Measurements from ENCODE around the gene PCP2. TPM values are rescaled to one million over a fixed set of nuclear protein-coding genes. Genes with fewer than 3 reads are reported as not detected.

PCP2 gene
- total RNA-seq, 1 donor from 2014 or later, result 0.34 TPM

GRCh38 chr19:7672522-7672921, 39.0 kb upstream of the PCP2 start:
- H3K4me3 Mint-ChIP-seq, result no peak overlapping the region
- H3K27me3 Mint-ChIP-seq (ENCODE audit: insufficient read depth), result peaks cover 55% of the 10 kb centered on the region
- no peaks in the 10 kb centered on the region for H3K36me3 Mint-ChIP-seq (ENCODE audit: low read depth)
- no peaks in the 10 kb centered on the region for H3K9me3 Mint-ChIP-seq
- intact Hi-C loops (cut with micrococcal nuclease), result no loop called here
- DNase-seq (ENCODE audit: low spot score), result no peak
- H3K4me1 Mint-ChIP-seq (ENCODE audit: low read depth), result peaks cover 28% of the 10 kb centered on the region
- H3K27ac Mint-ChIP-seq, result no peak overlapping the region

GRCh38 chr19:7670790-7671189, 37.3 kb upstream of the PCP2 start:
- peak overlapping the region; percentile 30 for H3K4me3 Mint-ChIP-seq
- H3K4me1 Mint-ChIP-seq (ENCODE audit: low read depth), result peaks cover 16% of the 10 kb centered on the region
- intact Hi-C loops (cut with micrococcal nuclease), result no loop called here
- peaks cover 41% of the 10 kb centered on the region for H3K27me3 Mint-ChIP-seq (ENCODE audit: insufficient read depth)
- H3K36me3 Mint-ChIP-seq (ENCODE audit: low read depth), result no peaks in the 10 kb centered on the region
- no peak for DNase-seq (ENCODE audit: low spot score)
- H3K9me3 Mint-ChIP-seq, result no peaks in the 10 kb centered on the region
- no peak overlapping the region for H3K27ac Mint-ChIP-seq

- Mint-ChIP-seq H3K36me3 (ENCODE audit: low read depth) (no peaks in the 10 kb centered on the region), H3K27ac (no peak overlapping the region), H3K9me3 (no peaks in the 10 kb centered on the region), H3K4me1 (ENCODE audit: low read depth) (peaks cover 13% of the 10 kb centered on the region), H3K4me3 (peak overlapping the region; percentile 30), H3K27me3 (ENCODE audit: insufficient read depth) (peaks cover 41% of the 10 kb centered on the region)
- intact Hi-C loops (cut with micrococcal nuclease), result no loop called here
- DNase-seq (ENCODE audit: low spot score), result peak; percentile 11
Observed at GRCh38 chr19:7670150-7670783, 36.7 kb upstream of the PCP2 start.

- H3K4me3 Mint-ChIP-seq, result no peak overlapping the region
- peaks cover 12% of the 10 kb centered on the region for H3K4me1 Mint-ChIP-seq (ENCODE audit: low read depth)
- H3K9me3 Mint-ChIP-seq, result no peaks in the 10 kb centered on the region
- DNase-seq (ENCODE audit: low spot score), result no peak
- no peak overlapping the region for H3K27ac Mint-ChIP-seq
- peaks cover 41% of the 10 kb centered on the region for H3K27me3 Mint-ChIP-seq (ENCODE audit: insufficient read depth)
- intact Hi-C loops (cut with micrococcal nuclease), result no loop called here
- H3K36me3 Mint-ChIP-seq (ENCODE audit: low read depth), result no peaks in the 10 kb centered on the region
Observed at GRCh38 chr19:7669641-7670040, 36.1 kb upstream of the PCP2 start.

- no peak within 1 kb of the TSS for H3K27ac Mint-ChIP-seq
- intact Hi-C loops (cut with micrococcal nuclease), result no loop called here
- DNase-seq (ENCODE audit: low spot score), result no peak
- peaks cover 33% of the 10 kb centered on the region for H3K27me3 Mint-ChIP-seq (ENCODE audit: insufficient read depth)
- no peaks in the 10 kb centered on the region for H3K36me3 Mint-ChIP-seq (ENCODE audit: low read depth)
- H3K9me3 Mint-ChIP-seq, result no peaks in the 10 kb centered on the region
- H3K4me3 Mint-ChIP-seq, result no peak within 1 kb of the TSS
- H3K4me1 Mint-ChIP-seq (ENCODE audit: low read depth), result peaks cover 4% of the 10 kb centered on the region
Observed at GRCh38 chr19:7668842-7669241, 35.3 kb upstream of the PCP2 start, which contains the start of gene RETN. Gene RETN (plus strand): TSS chr19:7669049. CDS start chr19:7669327, 278 bp downstream.

GRCh38 chr19:7665076-7665475, 31.6 kb upstream of the PCP2 start:
- Mint-ChIP-seq H3K27ac (no peak overlapping the region), H3K36me3 (ENCODE audit: low read depth) (no peaks in the 10 kb centered on the region), H3K4me3 (no peak overlapping the region), H3K4me1 (ENCODE audit: low read depth) (peaks cover 4% of the 10 kb centered on the region), H3K27me3 (ENCODE audit: insufficient read depth) (peaks cover 8% of the 10 kb centered on the region), H3K9me3 (no peaks in the 10 kb centered on the region)
- intact Hi-C loops (cut with micrococcal nuclease), result no loop called here
- DNase-seq (ENCODE audit: low spot score), result no peak

- Mint-ChIP-seq H3K27me3 (ENCODE audit: insufficient read depth) (peaks cover 4% of the 10 kb centered on the region), H3K4me3 (no peak overlapping the region), H3K27ac (no peak overlapping the region), H3K36me3 (ENCODE audit: low read depth) (no peaks in the 10 kb centered on the region), H3K4me1 (ENCODE audit: low read depth) (no peaks in the 10 kb centered on the region), H3K9me3 (no peaks in the 10 kb centered on the region)
- intact Hi-C loops (cut with micrococcal nuclease), result no loop called here
- no peak for DNase-seq (ENCODE audit: low spot score)
Observed at GRCh38 chr19:7663706-7664105, 30.2 kb upstream of the PCP2 start.

GRCh38 chr19:7662657-7663056, 29.1 kb upstream of the PCP2 start:
- no peak overlapping the region for H3K27ac Mint-ChIP-seq
- H3K4me1 Mint-ChIP-seq (ENCODE audit: low read depth), result peaks cover 8% of the 10 kb centered on the region
- H3K27me3 Mint-ChIP-seq (ENCODE audit: insufficient read depth), result no peaks in the 10 kb centered on the region
- H3K9me3 Mint-ChIP-seq, result no peaks in the 10 kb centered on the region
- no peak overlapping the region for H3K4me3 Mint-ChIP-seq
- H3K36me3 Mint-ChIP-seq (ENCODE audit: low read depth), result no peaks in the 10 kb centered on the region
- intact Hi-C loops (cut with micrococcal nuclease), result no loop called here
- DNase-seq (ENCODE audit: low spot score), result no peak

GRCh38 chr19:7661744-7662538, 28.4 kb upstream of the PCP2 start:
- Mint-ChIP-seq H3K36me3 (ENCODE audit: low read depth) (no peaks in the 10 kb centered on the region), H3K27ac (no peak overlapping the region), H3K4me3 (no peak overlapping the region), H3K4me1 (ENCODE audit: low read depth) (peaks cover 15% of the 10 kb centered on the region), H3K27me3 (ENCODE audit: insufficient read depth) (peaks cover 2% of the 10 kb centered on the region), H3K9me3 (no peaks in the 10 kb centered on the region)
- intact Hi-C loops (cut with micrococcal nuclease), result no loop called here
- DNase-seq (ENCODE audit: low spot score), result no peak

GRCh38 chr19:7658219-7658686, 24.7 kb upstream of the PCP2 start:
- H3K27ac Mint-ChIP-seq, result peak overlapping the region; percentile 58
- peak; percentile 55 for DNase-seq (ENCODE audit: low spot score)
- intact Hi-C loops (cut with micrococcal nuclease), result no loop called here
- H3K4me1 Mint-ChIP-seq (ENCODE audit: low read depth), result peaks cover 19% of the 10 kb centered on the region
- H3K27me3 Mint-ChIP-seq (ENCODE audit: insufficient read depth), result peaks cover 2% of the 10 kb centered on the region
- H3K36me3 Mint-ChIP-seq (ENCODE audit: low read depth), result no peaks in the 10 kb centered on the region
- peak overlapping the region; percentile 50 for H3K4me3 Mint-ChIP-seq
- no peaks in the 10 kb centered on the region for H3K9me3 Mint-ChIP-seq

GRCh38 chr19:7657131-7657751, 23.7 kb upstream of the PCP2 start:
- Mint-ChIP-seq H3K4me1 (ENCODE audit: low read depth) (peaks cover 23% of the 10 kb centered on the region), H3K4me3 (no peak overlapping the region), H3K9me3 (no peaks in the 10 kb centered on the region), H3K27me3 (ENCODE audit: insufficient read depth) (peaks cover 2% of the 10 kb centered on the region), H3K36me3 (ENCODE audit: low read depth) (no peaks in the 10 kb centered on the region), H3K27ac (peak overlapping the region; percentile 68)
- no peak for DNase-seq (ENCODE audit: low spot score)
- intact Hi-C loops (cut with micrococcal nuclease), result no loop called here

GRCh38 chr19:7655581-7655980, 22.1 kb upstream of the PCP2 start:
- no peak for DNase-seq (ENCODE audit: low spot score)
- H3K27ac Mint-ChIP-seq, result peak overlapping the region; percentile 44
- H3K27me3 Mint-ChIP-seq (ENCODE audit: insufficient read depth), result peaks cover 6% of the 10 kb centered on the region
- H3K36me3 Mint-ChIP-seq (ENCODE audit: low read depth), result no peaks in the 10 kb centered on the region
- peaks cover 26% of the 10 kb centered on the region for H3K4me1 Mint-ChIP-seq (ENCODE audit: low read depth)
- intact Hi-C loops (cut with micrococcal nuclease), result no loop called here
- no peak overlapping the region for H3K4me3 Mint-ChIP-seq
- no peaks in the 10 kb centered on the region for H3K9me3 Mint-ChIP-seq

- H3K9me3 Mint-ChIP-seq, result no peaks in the 10 kb centered on the region
- peaks cover 8% of the 10 kb centered on the region for H3K27me3 Mint-ChIP-seq (ENCODE audit: insufficient read depth)
- H3K4me1 Mint-ChIP-seq (ENCODE audit: low read depth), result peaks cover 26% of the 10 kb centered on the region
- no peaks in the 10 kb centered on the region for H3K36me3 Mint-ChIP-seq (ENCODE audit: low read depth)
- no peak overlapping the region for H3K27ac Mint-ChIP-seq
- no peak for DNase-seq (ENCODE audit: low spot score)
- intact Hi-C loops (cut with micrococcal nuclease), result no loop called here
- H3K4me3 Mint-ChIP-seq, result no peak overlapping the region
Observed at GRCh38 chr19:7654401-7654800, 20.9 kb upstream of the PCP2 start.

All from activated T-helper 1 cell treated with anti-CD3 and anti-CD28 coated beads, Interleukin-12 subunit alpha, Interleukin-12 subunit beta, Interleukin-2, Interleukin-4 antibody, amounts not matched to agents 30 ng/mL and 10 ng/mL and 1 ng/mL, durations not matched to agents 14 hours and 24 hours and 36 hours (primary cell).